Liver (tissue), 9 donors: ENCODE measurements around the gene SHC2. TPM values are rescaled to one million over a fixed set of nuclear protein-coding genes. Genes with fewer than 3 reads are reported as not detected.

Experiments
- DNase-seq: peaks from one replicate; pipeline ENCODE4 v3.0.0-alpha.2; 2017; ENCODE audit warnings: low spot score
- H3K27ac ChIP-seq, 2 donors: one replicate each; pipeline ENCODE4 v1.7.0; 2013; ENCODE audit warnings: inconsistent platforms in 2 of 2, low read length in 2 of 2, control low read depth in 1 of 2, low read depth in 1 of 2, mild to moderate bottlenecking in 1 of 2
- H3K27me3 ChIP-seq, 4 donors: one replicate each; pipeline versions ENCODE4 v1.6.1 to v1.7.0; 2013; ENCODE audit warnings: low read length in 3 of 4, inconsistent platforms in 1 of 4, mild to moderate bottlenecking in 1 of 4, moderate library complexity in 1 of 4; ENCODE audit not compliant: control insufficient read depth in 4 of 4, insufficient read depth in 4 of 4
- H3K36me3 ChIP-seq, 4 donors: one replicate each; pipeline versions ENCODE4 v1.6.1 to v1.7.0; 2013; ENCODE audit warnings: low read length in 3 of 4, mild to moderate bottlenecking in 3 of 4, low read depth in 1 of 4, moderate library complexity in 1 of 4; ENCODE audit not compliant: control insufficient read depth in 4 of 4, insufficient read depth in 3 of 4
- H3K4me1 ChIP-seq, 4 donors: one replicate each; pipeline versions ENCODE4 v1.6.1 to v1.7.0; 2013; ENCODE audit warnings: low read length in 3 of 4, mild to moderate bottlenecking in 3 of 4, moderate library complexity in 1 of 4; ENCODE audit not compliant: control insufficient read depth in 4 of 4, insufficient read depth in 4 of 4
- H3K4me3 ChIP-seq, 3 donors: one replicate each; pipeline versions ENCODE4 v1.6.1 to v1.7.0; 2013; ENCODE audit warnings: low read length in 3 of 3, control low read depth in 1 of 3, low read depth in 1 of 3, mild to moderate bottlenecking in 1 of 3
- H3K9ac ChIP-seq, 2 donors: one replicate each; pipeline ENCODE4 v1.7.0; 2013; ENCODE audit warnings: low read length in 2 of 2, mild to moderate bottlenecking in 2 of 2, moderate library complexity in 2 of 2, control low read depth in 1 of 2, low read depth in 1 of 2
- H3K9me3 ChIP-seq, 4 donors: one replicate each; pipeline versions ENCODE4 v1.6.1 to v1.7.0; 2013; ENCODE audit warnings: low read length in 3 of 4; ENCODE audit not compliant: control insufficient read depth in 4 of 4
- ATF3 ChIP-seq: IDR thresholded peaks from 2 replicates; pipeline ENCODE4 v1.6.1; 2016; ENCODE audit warnings: antibody characterized with exemption
- CTCF ChIP-seq: fragments of 150-350 bp; IDR thresholded peaks from 2 replicates; pipeline ENCODE4 v1.5.1; 2017; ENCODE audit warnings: improper control_type of control experiment, low read depth, low read length; ENCODE audit not compliant: missing input control
- EGR1 ChIP-seq, 2 donors: IDR thresholded peaks; 2 replicates each; pipeline ENCODE4 v1.6.1; 2016 to 2018; ENCODE audit warnings: antibody characterized with exemption in 2 of 2, low read depth in 2 of 2
- FOXA1 ChIP-seq: IDR thresholded peaks from 2 replicates; pipeline ENCODE4 v1.6.1; 2016; ENCODE audit warnings: antibody characterized with exemption
- FOXA2 ChIP-seq: IDR thresholded peaks from 2 replicates; pipeline ENCODE4 v1.6.1; 2016; ENCODE audit warnings: antibody characterized with exemption
- GABPA ChIP-seq, 2 donors: IDR thresholded peaks in 1 of 2; conservative IDR thresholded peaks in 1 of 2; 2 replicates each; pipeline ENCODE4 v1.6.1; 2016; ENCODE audit warnings: antibody characterized with exemption in 2 of 2, mild to moderate bottlenecking in 1 of 2, moderate library complexity in 1 of 2
- HNF4A ChIP-seq, 2 donors: conservative IDR thresholded peaks; 2 replicates each; pipeline ENCODE4 v1.6.1; 2016; ENCODE audit warnings: antibody characterized with exemption in 2 of 2, mild to moderate bottlenecking in 2 of 2
- HNF4G ChIP-seq: IDR thresholded peaks from 2 replicates; pipeline ENCODE4 v1.6.1; 2016; ENCODE audit warnings: antibody characterized with exemption
- JUND ChIP-seq, 2 donors: IDR thresholded peaks; 2 replicates each; pipeline ENCODE4 v1.6.1; 2016; ENCODE audit warnings: antibody characterized with exemption in 2 of 2
- NR2F2 ChIP-seq: IDR thresholded peaks from 2 replicates; pipeline ENCODE4 v1.6.1; 2016; ENCODE audit warnings: antibody characterized with exemption
- RAD21 ChIP-seq, 2 donors: IDR thresholded peaks; 2 replicates each; pipeline ENCODE4 v1.6.1; 2016; ENCODE audit warnings: antibody characterized with exemption in 2 of 2, mild to moderate bottlenecking in 2 of 2
- REST ChIP-seq: IDR thresholded peaks from 2 replicates; pipeline ENCODE4 v1.6.1; 2016; ENCODE audit warnings: antibody characterized with exemption, mild to moderate bottlenecking
- RXRA ChIP-seq, 2 donors: IDR thresholded peaks; 2 replicates each; pipeline ENCODE4 v1.6.1; 2017 to 2018; ENCODE audit warnings: antibody characterized with exemption in 2 of 2, mild to moderate bottlenecking in 1 of 2
- SP1 ChIP-seq: IDR thresholded peaks from 2 replicates; pipeline ENCODE4 v1.6.1; 2018; ENCODE audit warnings: antibody characterized with exemption, mild to moderate bottlenecking
- TAF1 ChIP-seq: conservative IDR thresholded peaks from 2 replicates; pipeline ENCODE4 v1.6.1; 2016; ENCODE audit warnings: antibody characterized with exemption, mild to moderate bottlenecking
- YY1 ChIP-seq: IDR thresholded peaks from 2 replicates; pipeline ENCODE4 v1.6.1; 2016; ENCODE audit warnings: antibody characterized with exemption, mild to moderate bottlenecking
- ZBTB33 ChIP-seq: IDR thresholded peaks from 2 replicates; pipeline ENCODE4 v1.6.1; 2016; ENCODE audit warnings: antibody characterized with exemption
- WGBS: extraction: QIAGEN DNeasy Blood & Tissue Kit; methylation state at CpG from one replicate; pipeline ENCODE4 v1.1.7; 2013; 5-methylcytosine and 5-hydroxymethylcytosine counted together
- polyA plus RNA-seq, 2 donors: library from polyadenylated mRNA; stranded (reverse) in 1 of 2; unstranded in 1 of 2; fragments of 200-250 nt in 1 of 2; fragments of >200 nt in 1 of 2; fragmentation: Nextera tagmentation in 1 of 2; extraction: Ambion mirVana in 1 of 2; gene quantifications; one replicate each; pipeline versions ENCODE4 v1.2.1 to v1.2.3, GENCODE V29; 2013 to 2015
- total RNA-seq, 2 donors: library from RNA; depleted of rRNA; stranded (reverse); fragments of >200 nt; gene quantifications; one replicate each; pipeline ENCODE4 v1.2.3, GENCODE V29; 2014
- TF ChIP-seq, protein P1 (sequence below): IDR thresholded peaks from 2 replicates; pipeline ENCODE4 v1.6.1; 2016; ENCODE audit warnings: antibody characterized with exemption
- donor health status: healthy.
- donor health status: healthy.
- donor health status: healthy.
- donor health status: healthy.
- donor health status: healthy.

The SHC2 gene
- total and polyA plus RNA-seq, 4 donors, result 15.6 to 43.0 (median 23.0) TPM

DNA sequence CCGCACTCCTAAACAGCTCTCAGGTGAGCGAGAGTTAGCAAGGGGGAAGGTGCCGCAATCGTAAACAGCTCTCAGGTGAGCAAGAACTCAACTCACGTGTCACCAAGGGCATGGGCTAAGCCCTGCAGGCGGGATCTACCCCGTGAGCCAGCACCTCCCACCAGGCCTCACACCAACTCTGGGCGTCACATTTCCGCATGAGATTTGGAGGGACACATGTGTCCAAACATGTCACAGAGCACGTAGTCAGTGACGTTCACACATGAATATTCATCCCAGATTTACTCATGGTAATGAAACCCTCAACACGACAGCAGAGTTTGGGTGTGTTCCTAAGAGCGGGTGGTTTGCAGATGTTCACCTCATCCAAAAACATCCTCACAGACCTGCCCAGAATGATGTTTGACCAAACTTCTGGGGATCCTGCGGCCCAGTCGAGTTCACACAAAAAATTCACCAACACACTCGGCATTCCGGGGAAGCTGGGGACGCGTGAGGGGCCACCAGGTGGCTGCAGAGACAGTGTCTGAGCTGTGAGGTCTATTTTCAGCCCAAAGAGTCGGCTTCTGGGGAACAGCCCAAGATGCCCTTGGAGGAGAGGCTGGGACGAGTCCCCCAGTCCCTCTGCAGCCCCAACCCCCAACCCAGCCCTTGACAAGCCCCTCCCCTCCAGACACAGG, 71.4 kb downstream of the SHC2 start:
- no peak overlapping the region for H3K4me3 ChIP-seq
- WGBS, result 63% methylated on average over 21 of the region's 21 CpGs
- H3K27ac ChIP-seq, result no peak overlapping the region
- no peak overlapping the region for H3K9ac ChIP-seq
- no peak for DNase-seq
- no peaks in the 10 kb centered on the region for H3K4me1 ChIP-seq
- H3K27me3 ChIP-seq, result peaks cover 0 to 4% (median 0%) of the 10 kb centered on the region in 4 donors
- H3K36me3 ChIP-seq, result no peaks in the 10 kb centered on the region
- no peak for TF ChIP-seq FOXA1
- TF ChIP-seq RAD21 (IDR thresholded peaks at IDR 0.05), result no peak
- no peak for TF ChIP-seq EGR1 (IDR thresholded peaks at IDR 0.05; ENCODE audit: low read depth in 2 of 2)
- TF ChIP-seq TAF1, result no peak
- no peak for TF ChIP-seq HNF4G
- no peak for TF ChIP-seq REST
- TF ChIP-seq SP1, result no peak
- no peak for TF ChIP-seq GABPA (IDR thresholded peaks at IDR 0.05 in 1 of 2, conservative IDR thresholded peaks at IDR 0.05 in 1 of 2)
- no peaks in the 10 kb centered on the region for H3K9me3 ChIP-seq

- no peak overlapping the region for H3K9ac ChIP-seq
- H3K4me3 ChIP-seq, result no peak overlapping the region
- TF ChIP-seq FOXA2, result no peak
- TF ChIP-seq, protein P1, sequence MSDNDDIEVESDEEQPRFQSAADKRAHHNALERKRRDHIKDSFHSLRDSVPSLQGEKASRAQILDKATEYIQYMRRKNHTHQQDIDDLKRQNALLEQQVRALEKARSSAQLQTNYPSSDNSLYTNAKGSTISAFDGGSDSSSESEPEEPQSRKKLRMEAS, result no peak
- no peak for TF ChIP-seq YY1
- no peak for TF ChIP-seq SP1
- TF ChIP-seq EGR1 (IDR thresholded peaks at IDR 0.05; ENCODE audit: low read depth in 2 of 2), result no peak
- no peak for TF ChIP-seq ATF3
- no peak for TF ChIP-seq RXRA (IDR thresholded peaks at IDR 0.05)
- TF ChIP-seq HNF4A (conservative IDR thresholded peaks at IDR 0.05), result no peak
- TF ChIP-seq CTCF, result no peak
- no peak for TF ChIP-seq NR2F2
- no peak for TF ChIP-seq ZBTB33
- no peak for TF ChIP-seq JUND (IDR thresholded peaks at IDR 0.05)
- TF ChIP-seq REST, result no peak
- no peak for TF ChIP-seq HNF4G
- TF ChIP-seq RAD21 (IDR thresholded peaks at IDR 0.05), result no peak
- no peak for TF ChIP-seq FOXA1
- H3K27me3 ChIP-seq, result peaks cover 0 to 10% (median 2%) of the 10 kb centered on the region in 4 donors
- no peak for DNase-seq
- H3K27ac ChIP-seq, result no peak overlapping the region
- peaks cover 0 to 4% (median 0%) of the 10 kb centered on the region in 4 donors for H3K4me1 ChIP-seq
- no peaks in the 10 kb centered on the region for H3K9me3 ChIP-seq
- WGBS, result 81% methylated on average over 17 of the region's 17 CpGs
- no peaks in the 10 kb centered on the region for H3K36me3 ChIP-seq
Measured at GRCh38 chr19:388691-389090, 72.1 kb downstream of the SHC2 start.
